ENCODE results near the gene GPRIN3.

GRCh38 chr4:89196056-89196674 lies 111.4 kb downstream of the GPRIN3 start:
- TF ChIP-seq EZH2 (IDR thresholded peaks at IDR 0.05; ENCODE audit: borderline replicate concordance, low read depth, low read length, severe bottlenecking), result no peak
- TF ChIP-seq CTCF (IDR thresholded peaks at IDR 0.05; ENCODE audit: borderline replicate concordance, extremely low read depth, low read length, poor library complexity, severe bottlenecking), result no peak

All from DND-41 (cell line).